HG03196 (cell line): Measurements from ENCODE around the gene GLT8D2.

Experiments
- ATAC-seq: cut with Tn5 transposase; IDR thresholded peaks from one replicate; pipeline ENCODE4 v1.9.1; 2021; ENCODE audit not compliant: unreplicated experiment

GLT8D2 gene

GRCh38 chr12:104049903-104050356 lies at the start of gene GLT8D2:
GLT8D2 (minus strand) TSS chr12:104050187; CDS start chr12:104019648, 30,539 bp downstream.
- no peak for ATAC-seq

GRCh38 chr12:104097954-104098353 lies 48.0 kb upstream of the GLT8D2 start:
- no peak for ATAC-seq

GRCh38 chr12:104095289-104095688 lies 45.3 kb upstream of the GLT8D2 start:
- ATAC-seq = no peak

GRCh38 chr12:104094284-104094683 lies 44.3 kb upstream of the GLT8D2 start:
- no peak for ATAC-seq

- ATAC-seq = no peak
Observed at GRCh38 chr12:104091136-104091535, 41.1 kb upstream of the GLT8D2 start.

GRCh38 chr12:104090685-104091084 lies 40.7 kb upstream of the GLT8D2 start:
- ATAC-seq = no peak

- peak; percentile 73 for ATAC-seq
Observed at GRCh38 chr12:104083769-104084475, 33.9 kb upstream of the GLT8D2 start.

GRCh38 chr12:104080764-104081163 lies 30.8 kb upstream of the GLT8D2 start:
- no peak for ATAC-seq

- ATAC-seq = no peak
Observed at GRCh38 chr12:104079024-104079423, 29.0 kb upstream of the GLT8D2 start.

GRCh38 chr12:104073699-104074098 lies 23.7 kb upstream of the GLT8D2 start:
- ATAC-seq = no peak

GRCh38 chr12:104072099-104072498 lies 22.1 kb upstream of the GLT8D2 start:
- ATAC-seq = no peak

GRCh38 chr12:104064842-104065427 lies 14.9 kb upstream of the GLT8D2 start:
- peak; percentile 10 for ATAC-seq

- ATAC-seq = peak; percentile 83
Observed at GRCh38 chr12:104064031-104064841, 14.2 kb upstream of the GLT8D2 start, which contains the start of gene HCFC2. HCFC2 (plus strand) TSS chr12:104064531; CDS start chr12:104064561, 30 bp downstream.

GRCh38 chr12:104063712-104064030 lies 13.7 kb upstream of the GLT8D2 start:
- ATAC-seq = peak; percentile 32

- no peak for ATAC-seq
Observed at GRCh38 chr12:104060791-104061190, 10.8 kb upstream of the GLT8D2 start.

- no peak for ATAC-seq
Observed at GRCh38 chr12:104059963-104060362, 10.0 kb upstream of the GLT8D2 start.

GRCh38 chr12:104058802-104059201 lies 8.8 kb upstream of the GLT8D2 start:
- ATAC-seq = no peak

GRCh38 chr12:104057771-104058197 lies 7.8 kb upstream of the GLT8D2 start:
- no peak for ATAC-seq

GRCh38 chr12:104056419-104056972 lies 6.5 kb upstream of the GLT8D2 start:
- ATAC-seq = no peak

- ATAC-seq = no peak
Observed at GRCh38 chr12:104055686-104056388, 5.8 kb upstream of the GLT8D2 start.
